ENCODE measurements around the gene ACLY.

The ACLY gene

DNA sequence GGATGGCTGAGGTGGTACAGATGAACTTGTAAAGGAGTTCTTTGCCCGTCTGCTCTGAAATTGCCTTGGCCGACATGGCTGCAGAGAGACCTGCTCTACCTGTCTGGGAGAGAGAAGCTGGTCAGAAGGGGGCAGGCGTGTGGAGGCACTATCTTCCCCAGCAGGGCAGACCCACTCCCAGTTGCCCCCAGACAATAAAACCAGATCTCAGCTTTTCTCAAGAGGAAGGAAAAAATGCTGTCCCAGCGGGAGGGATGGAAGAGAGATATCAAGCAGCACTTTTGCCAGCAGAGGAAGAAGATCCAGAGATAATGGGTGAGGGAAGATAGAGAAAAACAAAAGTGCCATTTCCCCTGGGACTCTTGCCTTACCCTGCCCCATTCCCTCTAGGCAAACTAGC lies 5.0 kb downstream of the ACLY start:
- DNase-seq (ENCODE audit: low read depth in 4 of 4, low spot score in 1 of 4): no peak

- DNase-seq (ENCODE audit: low read depth in 4 of 4, low spot score in 1 of 4): no peak
Measured at GRCh38 chr17:41912925-41913324, 5.8 kb downstream of the ACLY start.

GRCh38 chr17:41910701-41911391 lies 7.9 kb downstream of the ACLY start:
- no peak for DNase-seq (ENCODE audit: low read depth in 4 of 4, low spot score in 1 of 4)

GRCh38 chr17:41909088-41909487 lies 9.7 kb downstream of the ACLY start:
- DNase-seq (ENCODE audit: low read depth in 4 of 4, low spot score in 1 of 4): no peak

DNA sequence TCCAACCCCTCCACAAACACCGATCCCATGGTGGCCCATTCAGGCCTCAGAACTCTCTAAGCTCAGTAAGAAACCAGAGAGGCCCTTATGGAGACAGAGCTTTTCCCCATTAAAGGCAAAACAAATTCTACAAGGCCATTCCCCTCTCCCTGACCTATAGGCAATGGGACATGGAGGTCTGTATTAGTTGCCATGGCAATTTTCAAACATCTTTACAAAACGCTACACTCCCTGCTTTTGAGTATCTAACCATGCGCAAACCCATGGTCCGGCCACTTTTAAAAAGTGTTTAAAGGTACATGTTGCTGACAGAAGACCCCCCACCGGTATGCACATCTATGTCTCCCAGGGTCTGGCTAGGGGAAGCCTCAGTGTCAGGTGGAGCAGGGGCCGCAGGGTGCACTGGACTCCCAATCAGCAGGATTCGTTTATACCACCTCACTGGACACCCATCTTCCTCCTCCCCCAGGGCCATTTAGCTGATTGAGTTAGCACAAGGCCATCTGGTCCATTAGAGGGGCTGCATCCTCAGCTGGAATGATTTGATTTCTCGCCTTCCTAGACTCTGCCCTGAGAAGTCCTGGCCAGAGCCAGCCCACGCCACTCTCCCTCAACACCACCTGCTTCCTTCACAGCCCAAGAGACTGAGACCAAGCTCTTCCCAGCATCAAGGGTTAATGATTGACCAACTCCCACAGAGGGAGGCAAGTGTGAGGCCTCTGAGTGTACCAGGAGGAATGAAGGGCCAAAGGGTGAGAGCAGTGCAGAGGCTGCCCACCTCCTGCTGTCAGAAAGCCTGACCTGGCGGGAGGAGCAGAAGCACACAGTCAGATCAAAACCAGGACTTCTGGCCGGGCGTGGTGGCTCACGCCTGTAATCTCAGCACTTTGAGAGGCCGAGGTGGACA lies 10.9 kb downstream of the ACLY start:
- DNase-seq (ENCODE audit: low read depth in 4 of 4, low spot score in 1 of 4): no peak

- DNase-seq (ENCODE audit: low read depth in 4 of 4, low spot score in 1 of 4): no peak
Measured at GRCh38 chr17:41907185-41907556, 11.6 kb downstream of the ACLY start.

DNA sequence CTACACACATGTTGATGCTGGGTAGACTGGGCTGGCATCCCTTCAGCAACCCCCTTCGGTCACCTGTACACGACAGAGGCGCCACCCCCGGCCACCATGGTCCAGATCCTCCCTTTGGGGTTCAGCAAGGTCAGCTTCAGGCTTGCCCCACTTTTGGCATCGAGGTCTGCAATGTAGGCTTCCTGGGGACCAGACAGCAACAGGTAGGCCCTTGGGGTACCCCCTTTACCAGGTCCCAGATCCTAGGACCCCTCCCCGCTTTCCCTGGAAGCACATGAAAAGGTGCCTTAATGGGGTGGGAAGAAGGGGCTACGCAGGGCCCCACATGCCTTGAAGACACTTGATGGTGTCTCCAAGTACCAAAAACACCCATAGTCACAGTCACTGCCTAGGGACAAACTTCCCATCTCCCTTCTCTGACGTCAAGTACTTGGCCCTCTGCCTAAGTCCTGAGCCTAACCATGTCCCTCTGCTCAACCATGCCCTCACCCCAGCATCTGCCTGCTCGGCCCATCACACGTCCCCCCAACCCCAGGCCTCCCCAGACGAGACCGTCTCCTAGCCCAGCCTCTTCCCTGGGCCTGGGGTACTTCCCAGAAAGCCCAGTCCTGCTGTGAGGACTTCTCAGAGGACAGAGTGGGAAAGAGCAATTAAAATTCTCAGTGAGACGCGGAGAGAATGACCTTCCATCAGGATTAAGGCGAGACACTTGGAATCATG lies 12.1 kb downstream of the ACLY start:
- DNase-seq (ENCODE audit: low read depth in 4 of 4, low spot score in 1 of 4): no peak

DNA sequence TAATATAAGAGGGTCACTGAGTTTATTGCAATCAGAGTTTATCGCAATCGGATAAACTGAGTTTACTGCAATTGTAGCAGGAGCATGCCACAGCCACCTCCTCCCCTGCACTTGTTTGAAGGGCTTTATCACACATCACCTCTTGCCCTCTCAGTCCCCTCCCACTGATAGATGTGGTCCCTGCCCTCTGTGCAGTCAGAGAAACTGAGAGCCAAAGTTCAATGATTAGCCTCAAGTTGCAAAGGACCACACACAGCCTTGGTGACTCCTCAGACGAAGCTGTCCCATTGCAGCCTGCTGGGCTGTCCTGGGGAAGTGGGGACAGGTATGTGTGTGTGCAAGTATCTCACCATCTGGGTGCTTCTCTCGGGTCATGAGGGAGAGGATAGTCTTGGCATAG lies 13.6 kb downstream of the ACLY start:
- no peak for DNase-seq (ENCODE audit: low read depth in 4 of 4, low spot score in 1 of 4)

DNA sequence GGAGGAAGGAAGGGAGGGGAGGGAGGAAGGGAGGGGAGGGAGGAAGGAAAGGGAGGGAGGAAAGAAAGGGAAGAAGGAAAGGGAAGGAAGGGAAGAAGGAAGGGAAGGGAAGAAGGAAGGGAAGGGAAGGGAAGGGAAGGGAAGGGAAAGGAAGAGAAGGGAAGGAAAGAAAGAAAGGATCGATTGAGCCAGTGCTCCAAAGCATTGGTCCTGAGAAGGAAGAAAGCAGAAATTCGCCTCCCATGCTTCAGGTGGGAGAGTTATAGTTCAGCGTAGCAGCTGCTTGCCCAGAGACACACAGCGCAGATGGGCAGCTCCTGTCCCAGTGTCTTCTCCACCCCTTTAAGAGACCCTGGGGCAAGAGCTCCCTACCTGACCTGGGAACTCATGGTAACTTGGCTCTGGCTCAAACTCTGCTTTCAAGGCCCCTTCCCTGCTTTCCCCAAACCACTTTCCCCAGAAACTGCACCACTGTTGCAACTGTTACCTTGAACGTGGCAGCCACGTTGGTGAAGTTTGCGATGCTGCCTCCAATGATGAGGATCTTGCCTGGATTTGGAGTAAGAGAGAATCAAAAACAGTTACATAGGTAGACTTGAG lies 14.4 kb downstream of the ACLY start:
- DNase-seq (ENCODE audit: low read depth in 4 of 4, low spot score in 1 of 4): no peak

- no peak for DNase-seq (ENCODE audit: low read depth in 4 of 4, low spot score in 1 of 4)
Measured at GRCh38 chr17:41901646-41902045, 17.1 kb downstream of the ACLY start.

GRCh38 chr17:41896726-41897125 lies 22.0 kb downstream of the ACLY start:
- DNase-seq (ENCODE audit: low read depth in 4 of 4, low spot score in 1 of 4): no peak

DNA sequence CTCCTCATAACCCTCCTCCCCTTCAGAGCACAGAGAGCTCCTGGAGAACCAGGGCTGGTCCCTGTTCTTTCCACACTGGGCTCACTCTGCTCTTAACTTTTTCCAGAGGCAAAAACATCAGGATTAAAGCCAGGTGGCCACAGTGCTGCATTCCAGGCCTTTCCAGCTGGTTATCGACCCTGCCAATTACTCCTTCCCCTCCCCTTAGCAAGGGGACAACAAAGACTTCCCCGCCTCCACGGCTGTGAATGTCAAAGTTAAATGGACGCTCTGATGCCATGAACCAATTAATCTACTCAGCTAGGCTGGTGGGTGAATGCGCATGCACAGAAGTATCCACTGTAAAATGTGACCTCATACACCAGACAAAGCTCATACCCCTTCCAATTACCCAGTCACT lies 23.1 kb downstream of the ACLY start:
- no peak for DNase-seq (ENCODE audit: low read depth in 4 of 4, low spot score in 1 of 4)

DNA sequence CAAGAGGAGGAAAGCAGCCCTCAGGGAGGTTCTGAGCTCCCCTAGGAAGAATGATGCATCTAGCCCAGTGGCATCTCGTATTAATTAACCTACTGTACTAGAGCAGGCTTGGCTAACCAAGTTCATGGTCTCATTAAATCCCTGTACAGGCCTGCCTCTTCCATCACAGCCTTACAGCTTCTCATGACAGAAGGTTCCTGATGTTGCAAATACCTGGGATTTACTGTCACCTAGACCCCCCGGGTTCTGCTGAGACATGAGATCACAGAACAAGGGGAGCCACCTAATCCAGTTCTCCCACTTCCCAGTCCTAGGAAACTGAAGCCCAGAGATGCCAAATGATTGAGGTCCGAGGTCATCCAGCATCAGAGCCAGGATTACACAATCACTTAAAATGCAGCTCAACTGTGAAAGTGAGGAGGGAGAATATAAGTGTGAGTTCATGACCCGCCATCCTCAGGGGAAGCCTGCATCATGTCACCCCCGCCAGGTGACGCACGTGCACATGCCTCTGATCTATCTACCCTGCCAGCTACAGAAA lies 23.9 kb downstream of the ACLY start:
- DNase-seq (ENCODE audit: low read depth in 4 of 4, low spot score in 1 of 4): no peak

- DNase-seq (ENCODE audit: low read depth in 4 of 4, low spot score in 1 of 4): no peak
Measured at GRCh38 chr17:41893384-41893783, 25.4 kb downstream of the ACLY start.

- DNase-seq (ENCODE audit: low read depth in 4 of 4, low spot score in 1 of 4): no peak
Measured at GRCh38 chr17:41892021-41892376, 26.8 kb downstream of the ACLY start.

GRCh38 chr17:41891135-41892020 lies 27.4 kb downstream of the ACLY start:
- no peak for DNase-seq (ENCODE audit: low read depth in 4 of 4, low spot score in 1 of 4)

GRCh38 chr17:41888332-41888965 lies 30.3 kb downstream of the ACLY start:
- DNase-seq (ENCODE audit: low read depth in 4 of 4, low spot score in 1 of 4): no peak

DNA sequence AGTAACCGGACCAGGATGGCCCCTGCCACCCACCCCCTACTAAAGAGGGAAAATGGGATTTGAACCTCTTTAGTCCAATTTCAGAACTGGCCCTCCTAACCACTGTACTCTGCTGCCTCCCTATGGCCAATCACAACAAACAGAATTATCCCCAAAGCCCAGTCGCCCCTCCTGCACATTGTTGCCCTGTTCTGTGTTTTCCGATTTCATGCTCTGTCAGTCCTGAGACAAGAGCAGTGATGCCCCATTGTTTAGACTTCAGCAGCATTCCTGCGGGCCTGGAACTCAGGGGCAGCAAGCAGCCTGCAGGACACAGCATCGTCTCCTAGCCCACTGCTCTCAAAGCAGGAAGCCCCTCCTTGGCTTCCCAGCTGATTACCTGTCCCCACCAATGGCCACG lies 33.0 kb downstream of the ACLY start:
- no peak for DNase-seq (ENCODE audit: low read depth in 4 of 4, low spot score in 1 of 4)

DNA sequence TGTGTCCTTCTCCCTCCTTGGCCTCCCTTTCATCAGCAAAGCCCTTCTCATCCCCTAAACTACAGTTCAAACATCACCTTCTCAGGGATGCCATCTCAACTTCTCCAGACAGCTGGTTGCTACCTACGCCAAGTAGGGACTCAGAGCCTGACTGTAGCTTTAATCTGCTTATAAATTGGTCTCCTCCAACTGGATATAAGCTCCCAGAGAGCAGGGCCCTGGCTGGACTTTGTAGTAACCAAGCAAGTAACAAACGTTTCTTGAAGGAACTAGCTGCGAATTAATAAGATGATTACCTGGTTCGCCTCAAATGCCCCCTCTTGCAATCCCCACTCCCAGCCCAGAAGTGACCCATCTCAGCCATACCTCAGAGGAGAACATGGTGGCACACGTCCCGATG lies 36.0 kb downstream of the ACLY start:
- no peak for DNase-seq (ENCODE audit: low read depth in 4 of 4, low spot score in 1 of 4)

GRCh38 chr17:41880130-41880529 lies 38.6 kb downstream of the ACLY start:
- DNase-seq (ENCODE audit: low read depth in 4 of 4, low spot score in 1 of 4): no peak
